Measurements from ENCODE around the gene SIGMAR1. TPM values are rescaled to one million over a fixed set of nuclear protein-coding genes. Genes with fewer than 3 reads are reported as not detected.

Gene SIGMAR1
- total RNA-seq, 6 donors from 2014 or later: 26.7 to 52.9 (median 43.0) TPM

DNA sequence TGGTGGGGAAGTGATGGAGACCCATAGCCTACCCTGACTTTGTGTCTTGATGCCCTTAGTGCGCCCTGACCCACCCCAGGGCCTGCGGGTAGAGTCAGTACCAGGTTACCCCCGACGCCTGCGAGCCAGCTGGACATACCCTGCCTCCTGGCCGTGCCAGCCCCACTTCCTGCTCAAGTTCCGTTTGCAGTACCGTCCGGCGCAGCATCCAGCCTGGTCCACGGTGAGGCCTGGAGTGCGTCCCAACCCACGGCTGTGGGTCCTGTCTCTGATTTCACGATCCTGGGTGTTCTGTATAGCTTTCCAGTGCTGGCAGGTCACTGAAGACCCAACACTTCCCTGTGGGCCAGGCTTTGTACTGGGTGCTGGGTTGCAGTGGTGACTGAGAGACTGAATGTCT, 20.9 kb upstream of the SIGMAR1 start:
- H3K4me1 ChIP-seq: peaks cover 15 to 19% (median 18%) of the 10 kb centered on the region in 4 donors
- no peak overlapping the region for H3K4me3 ChIP-seq
- peaks cover 0 to 10% (median 3%) of the 10 kb centered on the region in 4 donors for H3K36me3 ChIP-seq
- no peaks in the 10 kb centered on the region for H3K9me3 ChIP-seq
- WGBS, 2 donors: 87 to 96% methylated on average over 5 to 14 of the region's 14 CpGs
- peak in 1 of 2 donors; percentile 56 for DNase-seq
- H3K27me3 ChIP-seq: no peaks in the 10 kb centered on the region
- ATAC-seq (ENCODE audit: low FRiP score in 2 of 2): no peak
- TF ChIP-seq, protein P1, sequence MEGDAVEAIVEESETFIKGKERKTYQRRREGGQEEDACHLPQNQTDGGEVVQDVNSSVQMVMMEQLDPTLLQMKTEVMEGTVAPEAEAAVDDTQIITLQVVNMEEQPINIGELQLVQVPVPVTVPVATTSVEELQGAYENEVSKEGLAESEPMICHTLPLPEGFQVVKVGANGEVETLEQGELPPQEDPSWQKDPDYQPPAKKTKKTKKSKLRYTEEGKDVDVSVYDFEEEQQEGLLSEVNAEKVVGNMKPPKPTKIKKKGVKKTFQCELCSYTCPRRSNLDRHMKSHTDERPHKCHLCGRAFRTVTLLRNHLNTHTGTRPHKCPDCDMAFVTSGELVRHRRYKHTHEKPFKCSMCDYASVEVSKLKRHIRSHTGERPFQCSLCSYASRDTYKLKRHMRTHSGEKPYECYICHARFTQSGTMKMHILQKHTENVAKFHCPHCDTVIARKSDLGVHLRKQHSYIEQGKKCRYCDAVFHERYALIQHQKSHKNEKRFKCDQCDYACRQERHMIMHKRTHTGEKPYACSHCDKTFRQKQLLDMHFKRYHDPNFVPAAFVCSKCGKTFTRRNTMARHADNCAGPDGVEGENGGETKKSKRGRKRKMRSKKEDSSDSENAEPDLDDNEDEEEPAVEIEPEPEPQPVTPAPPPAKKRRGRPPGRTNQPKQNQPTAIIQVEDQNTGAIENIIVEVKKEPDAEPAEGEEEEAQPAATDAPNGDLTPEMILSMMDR (IDR thresholded peaks at IDR 0.05): no peak
- no peak for TF ChIP-seq POLR2A (IDR thresholded peaks at IDR 0.05)
- H3K27ac ChIP-seq: no peak overlapping the region

DNA sequence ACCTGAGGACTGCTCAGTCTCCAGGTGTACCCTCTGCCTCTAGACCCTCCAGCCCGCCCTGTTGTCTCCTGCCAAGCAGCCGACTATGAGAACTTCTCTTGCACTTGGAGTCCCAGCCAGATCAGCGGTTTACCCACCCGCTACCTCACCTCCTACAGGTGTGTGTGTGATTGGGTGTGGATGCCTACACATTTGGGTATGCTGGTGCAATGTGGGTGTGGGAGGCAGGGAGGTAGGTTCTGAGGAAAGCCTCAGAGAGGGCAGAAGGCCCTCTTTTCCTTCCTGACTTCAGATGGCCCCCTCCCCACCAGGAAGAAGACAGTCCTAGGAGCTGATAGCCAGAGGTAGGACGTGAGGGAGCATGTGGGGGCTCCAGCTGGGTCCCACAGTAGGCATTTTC, 19.4 kb upstream of the SIGMAR1 start:
- WGBS, 2 donors: 91 to 96% methylated on average over 3 to 5 of the region's 5 CpGs
- H3K4me1 ChIP-seq: peaks cover 29 to 34% (median 31%) of the 10 kb centered on the region in 4 donors
- H3K9me3 ChIP-seq: no peaks in the 10 kb centered on the region
- ATAC-seq (ENCODE audit: low FRiP score in 2 of 2): no peak
- H3K36me3 ChIP-seq: peaks cover 0 to 10% (median 3%) of the 10 kb centered on the region in 4 donors
- H3K27me3 ChIP-seq: no peaks in the 10 kb centered on the region
- DNase-seq: no peak
- no peak for TF ChIP-seq POLR2A (IDR thresholded peaks at IDR 0.05)
- TF ChIP-seq EP300 (IDR thresholded peaks at IDR 0.05): no peak
- TF ChIP-seq, protein P1 (IDR thresholded peaks at IDR 0.05): no peak
- TF ChIP-seq POLR2AphosphoS5 (IDR thresholded peaks at IDR 0.05): no peak
- no peak overlapping the region for H3K4me3 ChIP-seq
- H3K27ac ChIP-seq: no peak overlapping the region

DNA sequence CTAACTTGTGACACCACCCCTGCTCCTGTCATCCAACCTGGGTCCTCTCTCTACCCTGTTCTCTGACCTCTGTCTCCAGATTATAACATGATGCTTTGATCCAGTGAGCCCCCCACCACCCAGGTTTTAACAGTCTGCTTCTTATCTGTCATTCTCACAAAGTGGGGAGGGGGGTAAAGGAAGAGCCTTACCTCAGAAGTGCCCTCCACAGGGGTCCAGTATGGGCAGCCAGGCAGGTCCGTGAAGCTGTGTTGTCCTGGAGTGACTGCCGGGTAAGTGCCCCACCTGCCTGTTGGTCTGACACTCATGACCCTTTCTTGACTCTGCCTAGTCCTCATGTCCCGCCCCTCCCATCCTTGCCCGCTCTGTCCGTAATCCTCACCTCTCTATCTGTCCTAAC, 17.8 kb upstream of the SIGMAR1 start:
- Histone ChIP-seq H3K27ac (peak overlapping the region in 2 of 4 donors; percentile 82 to 86), H3K27me3 (no peaks in the 10 kb centered on the region), H3K36me3 (peaks cover 0 to 7% (median 2%) of the 10 kb centered on the region in 4 donors), H3K4me3 (no peak overlapping the region), H3K4me1 (peaks cover 41 to 45% (median 43%) of the 10 kb centered on the region in 4 donors), H3K9me3 (no peaks in the 10 kb centered on the region)
- ATAC-seq (ENCODE audit: low FRiP score in 2 of 2): no peak
- TF ChIP-seq EP300 (IDR thresholded peaks at IDR 0.05): no peak
- TF ChIP-seq, protein P1 (IDR thresholded peaks at IDR 0.05): no peak
- DNase-seq: no peak
- 75 to 88% methylated on average over 4 to 5 of the region's 5 CpGs for WGBS, 2 donors

DNA sequence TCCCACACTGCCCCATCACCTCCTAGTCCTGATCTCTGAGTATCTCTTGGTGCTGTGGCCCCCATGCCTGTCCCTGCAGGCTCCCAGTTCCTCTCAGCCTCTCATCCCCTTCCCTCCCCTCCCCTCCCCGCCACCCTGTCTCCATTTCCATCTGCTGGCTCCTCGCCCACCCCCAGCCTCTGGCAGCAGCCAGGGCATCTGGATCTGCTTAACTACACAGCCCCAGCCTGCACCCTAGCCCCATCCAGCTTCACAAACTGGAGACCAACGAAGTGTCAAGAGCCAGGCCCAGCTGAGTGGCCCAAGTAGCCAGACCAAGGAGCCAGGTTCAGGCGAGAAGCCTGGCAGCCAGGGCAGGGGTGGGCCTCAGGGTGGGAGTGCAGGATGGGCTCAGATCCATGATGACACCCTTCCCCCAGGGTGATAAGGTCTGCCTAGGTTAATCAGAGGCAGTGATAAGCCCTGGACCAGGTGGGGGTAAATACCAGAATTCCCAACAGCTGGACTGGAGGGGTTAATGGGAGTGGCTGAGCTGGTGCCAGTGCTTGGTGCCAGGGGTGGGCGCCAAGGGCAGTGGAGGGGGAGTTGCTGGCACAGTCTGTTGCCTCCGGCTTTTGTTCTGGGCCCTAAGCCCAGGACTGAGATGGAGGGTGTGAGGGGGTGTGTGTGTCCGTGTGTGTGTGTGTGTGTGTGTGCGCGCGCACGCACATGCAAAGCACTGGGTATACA, 16.9 kb upstream of the SIGMAR1 start:
- ATAC-seq (ENCODE audit: low FRiP score in 2 of 2) (peak; percentile 28 to 39), DNase-seq (peak in 1 of 2 donors; percentile 85)
- TF ChIP-seq POLR2AphosphoS5 (IDR thresholded peaks at IDR 0.05): peak in 1 of 2 donors; percentile 37
- TF ChIP-seq, protein P1 (IDR thresholded peaks at IDR 0.05): no peak
- H3K27ac ChIP-seq: peak overlapping the region; percentile 7 to 86 (median 72)
- no peaks in the 10 kb centered on the region for H3K9me3 ChIP-seq
- H3K36me3 ChIP-seq: peaks cover 4 to 9% (median 6%) of the 10 kb centered on the region in 4 donors
- peaks cover 41 to 45% (median 43%) of the 10 kb centered on the region in 4 donors for H3K4me1 ChIP-seq
- no peaks in the 10 kb centered on the region for H3K27me3 ChIP-seq
- H3K4me3 ChIP-seq: no peak overlapping the region
- 36 to 64% methylated on average over 9 to 11 of the region's 11 CpGs for WGBS, 2 donors

Data from upper lobe of left lung (tissue), 6 donors.